ENCODE results near the gene SAT1.

SAT1 gene

DNA sequence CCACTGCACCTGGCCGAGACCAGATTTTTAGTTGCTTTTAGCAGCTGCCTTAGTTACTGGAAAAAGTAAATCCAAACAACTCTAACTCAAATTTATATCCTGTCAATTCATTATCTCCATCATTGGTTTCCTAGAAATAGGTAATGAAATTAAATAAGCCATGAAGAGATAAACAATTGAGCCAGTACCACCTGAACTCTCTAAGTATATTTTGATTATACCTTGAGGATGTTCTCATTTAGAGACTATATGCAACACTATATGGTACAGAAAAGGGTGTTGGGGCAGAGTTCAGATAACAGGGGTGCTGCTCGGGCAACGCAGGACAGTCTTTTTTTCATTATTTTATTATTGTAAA lies 35.0 kb downstream of the SAT1 start:
- Histone ChIP-seq H3K4me2 (ENCODE audit: low read depth, low read length, poor library complexity, severe bottlenecking) (no peak overlapping the region), H3K9ac (ENCODE audit: low read depth, low read length, poor library complexity, severe bottlenecking) (no peak overlapping the region)

GRCh38 chrX:23819385-23820234 lies 36.6 kb downstream of the SAT1 start:
- Histone ChIP-seq H2AFZ (ENCODE audit: low read length) (no peak overlapping the region), H3K9me3 (ENCODE audit: insufficient read depth, low read depth, low read length) (no peaks in the 10 kb centered on the region), H3F3A (ENCODE audit: low read depth) (no peaks in the 10 kb centered on the region), H3K36me3 (ENCODE audit: insufficient read depth, low read length) (no peaks in the 10 kb centered on the region), H3K4me1 (ENCODE audit: insufficient read depth, low read length, poor library complexity, severe bottlenecking) (peaks cover 5% of the 10 kb centered on the region), H3K4me2 (ENCODE audit: low read depth, low read length, poor library complexity, severe bottlenecking) (no peak overlapping the region), H4K20me1 (ENCODE audit: insufficient read depth, low read length, poor library complexity, severe bottlenecking) (no peaks in the 10 kb centered on the region), H3K4me3 (ENCODE audit: low read length, poor library complexity, severe bottlenecking) (no peak overlapping the region), H3K9ac (ENCODE audit: low read depth, low read length, poor library complexity, severe bottlenecking) (no peak overlapping the region), H3K9me2 (replicated peaks; ENCODE audit: low read depth, low read length) (no peaks in the 10 kb centered on the region), H3K79me2 (ENCODE audit: insufficient read depth, low read length) (no peaks in the 10 kb centered on the region), H3K27me3 (ENCODE audit: insufficient read depth, low read length, poor library complexity, severe bottlenecking) (no peaks in the 10 kb centered on the region)
- TF ChIP-seq CTCF (conservative IDR thresholded peaks at IDR 0.05; ENCODE audit: low read length) (no peak), EZH2phosphoT487 (IDR thresholded peaks at IDR 0.05; ENCODE audit: borderline replicate concordance) (no peak)

More for the DNA sequence above, 35.0 kb downstream of the SAT1 start:
- Histone ChIP-seq H3F3A (ENCODE audit: low read depth) (no peaks in the 10 kb centered on the region), H3K4me3 (ENCODE audit: low read length, poor library complexity, severe bottlenecking) (no peak overlapping the region), H2AFZ (ENCODE audit: low read length) (no peak overlapping the region), H3K27me3 (ENCODE audit: insufficient read depth, low read length, poor library complexity, severe bottlenecking) (no peaks in the 10 kb centered on the region), H4K20me1 (ENCODE audit: insufficient read depth, low read length, poor library complexity, severe bottlenecking) (no peaks in the 10 kb centered on the region), H3K79me2 (ENCODE audit: insufficient read depth, low read length) (no peaks in the 10 kb centered on the region), H3K9me2 (replicated peaks; ENCODE audit: low read depth, low read length) (no peaks in the 10 kb centered on the region), H3K36me3 (ENCODE audit: insufficient read depth, low read length) (no peaks in the 10 kb centered on the region), H3K4me1 (ENCODE audit: insufficient read depth, low read length, poor library complexity, severe bottlenecking) (peaks cover 5% of the 10 kb centered on the region), H3K9me3 (ENCODE audit: insufficient read depth, low read depth, low read length) (no peaks in the 10 kb centered on the region)
- TF ChIP-seq EZH2phosphoT487 (IDR thresholded peaks at IDR 0.05; ENCODE audit: borderline replicate concordance) (no peak), CTCF (conservative IDR thresholded peaks at IDR 0.05; ENCODE audit: low read length) (no peak)

DNA sequence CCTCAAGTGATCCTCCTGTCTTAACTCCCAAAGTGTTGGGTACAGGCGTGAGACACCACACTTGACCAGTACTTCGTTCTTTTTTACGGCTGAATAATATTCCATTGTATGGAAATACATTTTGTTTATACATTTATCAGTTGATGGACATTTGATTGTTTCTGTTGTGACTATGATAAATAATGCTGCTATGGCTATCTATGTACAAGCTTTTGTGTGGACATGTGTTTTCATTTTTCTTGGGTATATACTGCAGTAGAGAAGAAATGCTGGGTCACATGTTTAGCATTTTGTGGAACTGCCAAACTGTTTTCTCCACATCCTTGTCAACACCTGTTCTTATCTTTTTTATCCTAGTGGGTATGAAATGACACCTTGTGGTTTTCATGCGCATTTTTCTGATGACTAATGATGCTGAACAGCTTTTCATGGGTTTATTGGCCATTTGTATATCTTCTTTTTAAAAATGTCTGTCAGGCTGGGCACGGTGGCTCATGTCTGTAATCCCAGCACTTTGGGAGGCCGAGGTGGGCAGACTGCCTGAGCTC lies 37.3 kb downstream of the SAT1 start:
- TF ChIP-seq EZH2phosphoT487 (IDR thresholded peaks at IDR 0.05; ENCODE audit: borderline replicate concordance) = no peak
- TF ChIP-seq CTCF (conservative IDR thresholded peaks at IDR 0.05; ENCODE audit: low read length) = no peak
- Histone ChIP-seq H3K4me2 (ENCODE audit: low read depth, low read length, poor library complexity, severe bottlenecking) (no peak overlapping the region), H3K4me3 (ENCODE audit: low read length, poor library complexity, severe bottlenecking) (no peak overlapping the region), H3K9ac (ENCODE audit: low read depth, low read length, poor library complexity, severe bottlenecking) (no peak overlapping the region), H3K9me3 (ENCODE audit: insufficient read depth, low read depth, low read length) (no peaks in the 10 kb centered on the region), H3K27me3 (ENCODE audit: insufficient read depth, low read length, poor library complexity, severe bottlenecking) (no peaks in the 10 kb centered on the region), H3K79me2 (ENCODE audit: insufficient read depth, low read length) (no peaks in the 10 kb centered on the region), H3K4me1 (ENCODE audit: insufficient read depth, low read length, poor library complexity, severe bottlenecking) (peaks cover 5% of the 10 kb centered on the region), H2AFZ (ENCODE audit: low read length) (no peak overlapping the region), H3K9me2 (replicated peaks; ENCODE audit: low read depth, low read length) (no peaks in the 10 kb centered on the region), H3F3A (ENCODE audit: low read depth) (no peaks in the 10 kb centered on the region), H4K20me1 (ENCODE audit: insufficient read depth, low read length, poor library complexity, severe bottlenecking) (no peaks in the 10 kb centered on the region), H3K36me3 (ENCODE audit: insufficient read depth, low read length) (no peaks in the 10 kb centered on the region)
